Sigmoid colon (tissue), 7 donors: ENCODE measurements around the gene GNAS-AS1. TPM values are rescaled to one million over a fixed set of nuclear protein-coding genes. Genes with fewer than 3 reads are reported as not detected.

Experiments used
- DNase-seq: peaks from one replicate; pipeline ENCODE4 v3.0.0-alpha.2; 2019
- H3K27ac ChIP-seq, 4 donors: fragments of 200-600 bp; sonication (generic); one replicate each; pipeline ENCODE4 v1.5.1; 2016 to 2019; ENCODE audit warnings: mild to moderate bottlenecking in 1 of 4
- H3K27me3 ChIP-seq, 3 donors: fragments of 200-600 bp; sonication (generic); one replicate each; pipeline ENCODE4 v1.5.1; 2019; ENCODE audit warnings: mild to moderate bottlenecking in 1 of 3
- H3K36me3 ChIP-seq, 4 donors: fragments of 200-600 bp; sonication (generic); one replicate each; pipeline ENCODE4 v1.5.1; 2016 to 2019
- H3K4me1 ChIP-seq, 4 donors: fragments of 200-600 bp; sonication (generic); one replicate each; pipeline ENCODE4 v1.5.1; 2017 to 2019
- H3K4me3 ChIP-seq, 4 donors: fragments of 200-600 bp; sonication (generic); one replicate each; pipeline ENCODE4 v1.5.1; 2017 to 2019; ENCODE audit warnings: mild to moderate bottlenecking in 2 of 4, moderate library complexity in 1 of 4
- H3K9me3 ChIP-seq, 4 donors: fragments of 200-600 bp in 3 of 4; sonication (generic) in 3 of 4; one replicate each; pipeline versions ENCODE4 v1.5.1 to v1.6.1; 2013 to 2019
- CTCF ChIP-seq, 4 experiments: fragments of 450-650 bp in 3 of 4; fragments of 200-600 bp in 1 of 4; IDR thresholded peaks; one replicate each; pipeline ENCODE4 v1.5.1; 2016 to 2019; ENCODE audit warnings: antibody characterized with exemption in 4 of 4, mild to moderate bottlenecking in 3 of 4, moderate library complexity in 2 of 4
- EP300 ChIP-seq, 4 donors: sonication (generic); formaldehyde crosslinking; IDR thresholded peaks; one replicate each; pipeline ENCODE4 v1.6.1; 2017; ENCODE audit warnings: antibody characterized with exemption in 4 of 4
- POLR2A ChIP-seq, 2 donors: fragments of 450-650 bp; IDR thresholded peaks; one replicate each; pipeline ENCODE4 v1.6.1; 2016; ENCODE audit warnings: antibody characterized with exemption in 2 of 2, mild to moderate bottlenecking in 2 of 2, moderate library complexity in 2 of 2
- POLR2AphosphoS5 ChIP-seq, 4 donors: sonication (generic); formaldehyde crosslinking; IDR thresholded peaks; one replicate each; pipeline ENCODE4 v1.6.1; 2017; ENCODE audit warnings: antibody characterized with exemption in 4 of 4
- WGBS, 2 donors: extraction: QIAGEN DNeasy Blood & Tissue Kit; methylation state at CpG; one replicate each; pipeline ENCODE4 v1.1.7; 2013; 5-methylcytosine and 5-hydroxymethylcytosine counted together
- intact Hi-C: fragments of 100-400 bp; cut with DNase I; formaldehyde crosslinking; loops from one replicate; pipeline ENCODE4 v1.15.1; 2023
- polyA plus RNA-seq, 3 donors: library from polyadenylated mRNA; stranded (reverse); fragments of 200-250 nt; gene quantifications; one replicate each; pipeline ENCODE4 v1.2.3, GENCODE V29; 2013
- total RNA-seq, 4 donors: library from RNA; depleted of rRNA; stranded (reverse); fragments of >200 nt; gene quantifications; one replicate each; pipeline ENCODE4 v1.1.0, GENCODE V29; 2016
- donor health status: healthy with polysubstance abuse.
- donor health status: Bipolar disorder and iron deficiency.
- donor health status: healthy.

GNAS-AS1 gene
- total and polyA plus RNA-seq, 7 donors = 0.33 to 0.69 (median 0.36) TPM; not detected in 4

- no peak for TF ChIP-seq POLR2AphosphoS5 (IDR thresholded peaks at IDR 0.05)
- no peak for TF ChIP-seq POLR2A (IDR thresholded peaks at IDR 0.05)
- TF ChIP-seq CTCF (IDR thresholded peaks at IDR 0.05) = no peak
- no peak for TF ChIP-seq EP300 (IDR thresholded peaks at IDR 0.05)
- no peak for DNase-seq
- Histone ChIP-seq H3K27ac (no peak overlapping the region), H3K9me3 (no peaks in the 10 kb centered on the region), H3K4me1 (no peaks in the 10 kb centered on the region), H3K27me3 (no peaks in the 10 kb centered on the region), H3K36me3 (no peaks in the 10 kb centered on the region), H3K4me3 (no peak overlapping the region)
- intact Hi-C loops = loop anchor here (10.0 kb wide), 1 partner anchor 208 kb away; the partner anchor contains the start of gene STX16
- WGBS, 2 donors = 80 to 87% methylated on average over 7 of the region's 7 CpGs
Measured at GRCh38 chr20:58863044-58863790, 12.5 kb upstream of the GNAS-AS1 start.

GRCh38 chr20:58855506-58856389 lies 5.0 kb upstream of the GNAS-AS1 start:
- H3K4me1 ChIP-seq = peaks cover 0 to 42% (median 32%) of the 10 kb centered on the region in 4 donors
- TF ChIP-seq EP300 (IDR thresholded peaks at IDR 0.05) = no peak
- H3K4me3 ChIP-seq = no peak overlapping the region
- WGBS, 2 donors = 50 to 55% methylated on average over 57 of the region's 57 CpGs
- H3K9me3 ChIP-seq = no peaks in the 10 kb centered on the region
- DNase-seq = no peak
- no peak overlapping the region for H3K27ac ChIP-seq
- intact Hi-C loops = no loop called here
- peaks cover 11 to 74% (median 35%) of the 10 kb centered on the region in 3 donors for H3K27me3 ChIP-seq
- no peaks in the 10 kb centered on the region for H3K36me3 ChIP-seq

GRCh38 chr20:58854638-58855471 lies 4.2 kb upstream of the GNAS-AS1 start:
- Histone ChIP-seq H3K9me3 (no peaks in the 10 kb centered on the region), H3K27ac (no peak overlapping the region), H3K36me3 (no peaks in the 10 kb centered on the region), H3K4me3 (peak overlapping the region in 3 of 4 donors; percentile 28 to 40 (median 35)), H3K27me3 (peaks cover 11 to 82% (median 35%) of the 10 kb centered on the region in 3 donors), H3K4me1 (peaks cover 0 to 42% (median 32%) of the 10 kb centered on the region in 4 donors)
- WGBS, 2 donors = 47 to 50% methylated on average over 75 of the region's 75 CpGs
- DNase-seq = no peak
- intact Hi-C loops = loop anchor here (5.0 kb wide), 1 partner anchor 618 kb away; no protein-coding TSS in a partner anchor
- TF ChIP-seq POLR2A (IDR thresholded peaks at IDR 0.05) (no peak), POLR2AphosphoS5 (IDR thresholded peaks at IDR 0.05) (no peak), CTCF (IDR thresholded peaks at IDR 0.05) (no peak), EP300 (IDR thresholded peaks at IDR 0.05) (no peak)

- Histone ChIP-seq H3K27me3 (peaks cover 11 to 82% (median 35%) of the 10 kb centered on the region in 3 donors), H3K9me3 (no peaks in the 10 kb centered on the region), H3K36me3 (no peaks in the 10 kb centered on the region), H3K27ac (no peak overlapping the region), H3K4me1 (peaks cover 0 to 42% (median 32%) of the 10 kb centered on the region in 4 donors), H3K4me3 (peak overlapping the region in 3 of 4 donors; percentile 28 to 40 (median 35))
- intact Hi-C loops = loop anchor here (5.0 kb wide), 1 partner anchor 617 kb away; no protein-coding TSS in a partner anchor
- no peak for DNase-seq
- no peak for TF ChIP-seq POLR2A (IDR thresholded peaks at IDR 0.05)
- TF ChIP-seq POLR2AphosphoS5 (IDR thresholded peaks at IDR 0.05) = no peak
- no peak for TF ChIP-seq EP300 (IDR thresholded peaks at IDR 0.05)
- TF ChIP-seq CTCF (IDR thresholded peaks at IDR 0.05) = no peak
- WGBS, 2 donors = 56 to 62% methylated on average over 63 of the region's 63 CpGs
Measured at GRCh38 chr20:58853976-58854637, 3.4 kb upstream of the GNAS-AS1 start.
